BLaER1 treated with 17β-estradiol and CSF1 and Interleukin-3, amounts not matched to agents 10 nM and 100 nM (cell line): ENCODE measurements around the gene TNPO2.
A peak's percentile ranks its signal among the peaks of the same experiment; 100 is the strongest.
"Not testable (repeated sequence)": the region's sequence is repeated elsewhere in the genome, so short reads cannot be mapped to it uniquely, and the experiment has no call there.

Source experiments
- H3K27ac ChIP-seq, 11 experiments: shearing (Covaris generic); formaldehyde crosslinking; 2 replicates each; pipeline ENCODE4 v1.8.1; 2022
- H3K27me3 ChIP-seq, 11 experiments: shearing (Covaris generic); formaldehyde crosslinking; 2 replicates each; pipeline ENCODE4 v1.8.1; 2022
- H3K36me3 ChIP-seq, 11 experiments: shearing (Covaris generic); formaldehyde crosslinking; 2 replicates each; pipeline ENCODE4 v1.8.1; 2022
- H3K4me1 ChIP-seq, 10 experiments: shearing (Covaris generic); formaldehyde crosslinking; 2 replicates each; pipeline ENCODE4 v1.8.1; 2022
- H3K4me2 ChIP-seq, 11 experiments: shearing (Covaris generic); formaldehyde crosslinking; 2 replicates each; pipeline ENCODE4 v1.8.1; 2022
- H3K4me3 ChIP-seq, 10 experiments: shearing (Covaris generic); formaldehyde crosslinking; 2 replicates each; pipeline ENCODE4 v1.8.1; 2022
- H3K9ac ChIP-seq, 11 experiments: shearing (Covaris generic); formaldehyde crosslinking; 2 replicates each; pipeline ENCODE4 v1.8.1; 2022
- H3K9me3 ChIP-seq, 11 experiments: shearing (Covaris generic); formaldehyde crosslinking; replicated peaks in 1 of 11; 2 replicates each; pipeline ENCODE4 v1.8.1; 2022
- H4K20me1 ChIP-seq, 11 experiments: shearing (Covaris generic); formaldehyde crosslinking; 2 replicates each; pipeline ENCODE4 v1.8.1; 2022
- Cebpa-rat ChIP-seq, 11 experiments: shearing (Covaris generic); IDR thresholded peaks; 2 replicates each; pipeline ENCODE4 v1.8.1; 2022

The TNPO2 gene

GRCh38 chr19:12681074-12681987 lies 42.4 kb downstream of the TNPO2 start, which contains the start of gene DHPS:
Gene DHPS (minus strand): TSS chr19:12681880. CDS start chr19:12681766, 114 bp downstream.
- peak within 1 kb of the TSS; percentile 67 to 89 (median 83) for H3K4me2 ChIP-seq
- H3K27me3 ChIP-seq: no peaks in the 10 kb centered on the region
- H4K20me1 ChIP-seq: peaks cover 22 to 47% (median 36%) of the 10 kb centered on the region in 11 experiments; a peak in 21 of 22 replicates
- TF ChIP-seq Cebpa-rat (IDR thresholded peaks at IDR 0.05): peak in 9 of 11 experiments; percentile 48 to 89 (median 83); a peak in 15 of 22 replicates
- no peaks in the 10 kb centered on the region for H3K9me3 ChIP-seq
- peaks cover 15 to 38% (median 28%) of the 10 kb centered on the region in 10 experiments for H3K4me1 ChIP-seq
- H3K9ac ChIP-seq: peak within 1 kb of the TSS; percentile 92 to 100 (median 98)
- H3K27ac ChIP-seq: peak within 1 kb of the TSS; percentile 90 to 100 (median 99)
- H3K4me3 ChIP-seq: peak within 1 kb of the TSS; percentile 72 to 96 (median 82)
- H3K36me3 ChIP-seq: peaks cover 37 to 40% (median 40%) of the 10 kb centered on the region in 11 experiments

DNA sequence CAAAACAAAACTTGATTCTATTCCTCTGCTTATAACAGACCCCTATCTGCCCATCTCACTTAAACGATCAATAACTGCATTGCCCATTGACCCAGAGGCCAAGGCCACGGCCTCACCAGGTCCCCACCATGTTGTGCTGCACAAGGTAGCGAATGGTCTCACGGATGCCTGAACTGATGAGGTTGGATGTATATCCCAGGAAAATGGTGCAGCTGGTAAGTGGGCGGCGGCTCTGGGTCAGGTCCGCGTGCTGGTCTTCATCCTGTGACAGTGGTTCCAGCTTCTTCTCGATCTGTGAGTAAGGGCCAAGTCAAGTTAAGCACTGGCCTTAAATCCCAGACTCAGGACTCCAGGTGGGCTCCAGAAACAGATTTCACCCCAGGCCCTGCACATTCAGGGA lies 43.7 kb downstream of the TNPO2 start:
- no peaks in the 10 kb centered on the region for H3K9me3 ChIP-seq
- H3K36me3 ChIP-seq: peaks cover 50 to 53% (median 53%) of the 10 kb centered on the region in 11 experiments
- peaks cover 32 to 59% (median 49%) of the 10 kb centered on the region in 11 experiments; a peak in 21 of 22 replicates for H4K20me1 ChIP-seq
- H3K4me1 ChIP-seq: peaks cover 15 to 32% (median 25%) of the 10 kb centered on the region in 10 experiments
- H3K4me2 ChIP-seq: peak overlapping the region; percentile 67 to 89 (median 83)
- H3K9ac ChIP-seq: peak overlapping the region in 10 of 11 experiments; percentile 97 to 100 (median 98); a peak in 18 of 22 replicates
- H3K27me3 ChIP-seq: no peaks in the 10 kb centered on the region
- H3K4me3 ChIP-seq: peak overlapping the region in 9 of 10 experiments; percentile 75 to 96 (median 82); a peak in 15 of 20 replicates
- no peak for TF ChIP-seq Cebpa-rat (IDR thresholded peaks at IDR 0.05)
- H3K27ac ChIP-seq: peak overlapping the region in 4 of 11 experiments; percentile 98 to 100 (median 99); a peak in 4 of 22 replicates

DNA sequence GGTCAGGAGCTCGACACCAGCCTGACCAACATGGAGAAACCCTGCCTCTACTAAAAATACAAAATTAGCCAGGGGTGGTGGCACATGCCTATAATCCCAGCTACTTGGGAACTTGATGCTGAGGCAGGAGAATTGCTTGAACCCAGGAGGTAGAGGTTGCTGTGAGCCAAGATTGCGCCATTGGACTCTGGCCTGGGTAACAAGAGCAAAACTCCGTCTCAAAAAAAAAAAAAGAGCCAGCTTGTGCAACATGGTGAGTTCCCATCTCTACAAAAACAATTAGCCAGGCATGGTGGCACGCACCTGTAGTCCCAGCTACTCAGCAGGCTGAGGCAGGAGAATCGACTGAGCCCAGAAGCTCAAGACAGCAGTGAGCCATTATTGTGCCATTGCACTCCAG lies 45.7 kb downstream of the TNPO2 start:
- H3K9me3 ChIP-seq, H3K4me2 ChIP-seq, H3K9ac ChIP-seq, H3K27ac ChIP-seq, H3K4me3 ChIP-seq, H3K27me3 ChIP-seq: not testable (repeated sequence)
- peaks cover 17 to 32% (median 25%) of the 10 kb centered on the region in 10 experiments for H3K4me1 ChIP-seq
- H3K36me3 ChIP-seq: peaks cover 70 to 73% (median 73%) of the 10 kb centered on the region in 11 experiments
- H4K20me1 ChIP-seq: peaks cover 37 to 77% (median 69%) of the 10 kb centered on the region in 11 experiments; a peak in 21 of 22 replicates

DNA sequence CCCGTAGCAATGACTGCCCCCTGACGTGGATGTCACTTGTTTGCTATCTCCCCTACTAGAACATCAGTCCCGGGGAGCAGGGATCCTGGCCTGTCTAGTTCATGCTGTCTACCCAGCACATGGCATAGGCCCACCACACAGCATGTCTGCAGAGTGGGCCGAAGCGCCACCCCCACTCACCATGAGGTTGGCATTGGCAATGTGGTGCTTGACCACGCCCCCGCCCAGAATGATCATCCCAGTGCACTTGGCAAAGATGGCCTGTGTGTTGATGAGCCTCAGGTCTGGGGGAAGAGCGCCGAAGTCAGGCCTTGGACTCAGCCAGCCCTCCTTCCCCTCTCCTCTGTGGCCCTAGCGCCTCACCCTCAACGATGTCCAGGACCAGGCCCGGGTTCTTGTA lies 46.8 kb downstream of the TNPO2 start:
- no peak for TF ChIP-seq Cebpa-rat (IDR thresholded peaks at IDR 0.05)
- H3K27me3 ChIP-seq: no peaks in the 10 kb centered on the region
- H4K20me1 ChIP-seq: peaks cover 37 to 88% (median 78%) of the 10 kb centered on the region in 11 experiments; a peak in 21 of 22 replicates

GRCh38 chr19:12676384-12676792 lies 47.3 kb downstream of the TNPO2 start:
- Histone ChIP-seq H3K9ac (no peak overlapping the region), H3K27me3 (no peaks in the 10 kb centered on the region), H3K4me3 (no peak overlapping the region), H3K27ac (no peak overlapping the region), H3K4me2 (no peak overlapping the region), H4K20me1 (peaks cover 37 to 91% (median 78%) of the 10 kb centered on the region in 11 experiments; a peak in 21 of 22 replicates), H3K9me3 (no peaks in the 10 kb centered on the region), H3K4me1 (peaks cover 12 to 29% (median 19%) of the 10 kb centered on the region in 10 experiments), H3K36me3 (peaks cover 78 to 89% (median 85%) of the 10 kb centered on the region in 11 experiments)
- no peak for TF ChIP-seq Cebpa-rat (IDR thresholded peaks at IDR 0.05)

More for the DNA sequence above, 46.8 kb downstream of the TNPO2 start:
- H3K27ac ChIP-seq: no peak overlapping the region
- no peak overlapping the region for H3K4me2 ChIP-seq
- H3K9me3 ChIP-seq: no peaks in the 10 kb centered on the region
- H3K9ac ChIP-seq: 0 out of 22 replicates have a peak overlapping the region, but pooled peaks of 1 of the 11 experiments have one; percentile 18
- H3K4me3 ChIP-seq: no peak overlapping the region
- peaks cover 12 to 26% (median 19%) of the 10 kb centered on the region in 10 experiments for H3K4me1 ChIP-seq
- peaks cover 78 to 83% (median 81%) of the 10 kb centered on the region in 11 experiments for H3K36me3 ChIP-seq

- Histone ChIP-seq H3K4me2 (no peak overlapping the region), H3K27ac (no peak overlapping the region), H3K27me3 (no peaks in the 10 kb centered on the region), H4K20me1 (peaks cover 37 to 90% (median 77%) of the 10 kb centered on the region in 11 experiments; a peak in 21 of 22 replicates), H3K36me3 (peaks cover 80 to 93% (median 86%) of the 10 kb centered on the region in 11 experiments), H3K9ac (no peak overlapping the region), H3K9me3 (no peaks in the 10 kb centered on the region), H3K4me1 (peaks cover 13 to 30% (median 21%) of the 10 kb centered on the region in 10 experiments), H3K4me3 (no peak overlapping the region)
- TF ChIP-seq Cebpa-rat (IDR thresholded peaks at IDR 0.05): no peak
Observed at GRCh38 chr19:12675940-12676339, 47.8 kb downstream of the TNPO2 start.

- no peak for TF ChIP-seq Cebpa-rat (IDR thresholded peaks at IDR 0.05)
Observed at GRCh38 chr19:12675399-12675798, 48.3 kb downstream of the TNPO2 start.

GRCh38 chr19:12672744-12673143 lies 51.0 kb downstream of the TNPO2 start:
- Histone ChIP-seq H3K27ac (no peak overlapping the region), H4K20me1 (peaks cover 22 to 78% (median 54%) of the 10 kb centered on the region in 11 experiments; a peak in 21 of 22 replicates), H3K36me3 (peaks cover 54 to 82% (median 69%) of the 10 kb centered on the region in 11 experiments), H3K4me2 (no peak overlapping the region), H3K9ac (no peak overlapping the region), H3K4me3 (no peak overlapping the region), H3K27me3 (no peaks in the 10 kb centered on the region), H3K4me1 (peaks cover 21 to 34% (median 28%) of the 10 kb centered on the region in 10 experiments), H3K9me3 (no peaks in the 10 kb centered on the region)
- TF ChIP-seq Cebpa-rat (IDR thresholded peaks at IDR 0.05): no peak

More at GRCh38 chr19:12675399-12675798, 48.3 kb downstream of the TNPO2 start:
- Histone ChIP-seq H3K27ac (no peak overlapping the region), H4K20me1 (peaks cover 33 to 89% (median 72%) of the 10 kb centered on the region in 11 experiments; a peak in 21 of 22 replicates), H3K4me2 (no peak overlapping the region), H3K27me3 (no peaks in the 10 kb centered on the region), H3K9me3 (no peaks in the 10 kb centered on the region), H3K36me3 (peaks cover 80 to 99% (median 86%) of the 10 kb centered on the region in 11 experiments), H3K9ac (no peak overlapping the region), H3K4me3 (no peak overlapping the region), H3K4me1 (peaks cover 14 to 31% (median 23%) of the 10 kb centered on the region in 10 experiments)
